NCI-H69 (cell line): ENCODE measurements around the gene FXYD6.

Experiments used
- DNase-seq: peaks from one replicate; lab custom pipeline; 2025; lab: John Stamatoyannopoulos, UW

FXYD6 gene

DNA sequence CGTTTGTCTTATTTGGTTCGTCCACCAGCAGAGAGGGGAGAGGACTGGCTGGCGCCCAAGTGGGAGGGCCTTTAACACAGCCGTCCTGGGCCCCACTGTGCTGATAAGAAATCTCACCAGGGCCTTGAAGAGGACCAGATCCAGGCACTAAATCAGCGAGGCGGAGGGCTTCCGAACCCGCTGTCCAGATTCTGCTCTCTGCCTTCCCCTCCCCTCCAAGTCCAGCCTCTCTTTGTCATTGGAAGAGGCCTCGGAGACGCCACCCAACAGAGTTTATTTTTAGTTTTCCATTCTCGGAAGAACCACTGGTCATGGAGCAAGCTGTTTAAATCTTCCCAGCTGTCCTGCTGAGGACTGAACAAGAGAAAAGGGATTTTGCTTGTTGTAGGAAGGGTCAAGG, 9.3 kb upstream of the FXYD6 start:
- DNase-seq, result no peak

DNA sequence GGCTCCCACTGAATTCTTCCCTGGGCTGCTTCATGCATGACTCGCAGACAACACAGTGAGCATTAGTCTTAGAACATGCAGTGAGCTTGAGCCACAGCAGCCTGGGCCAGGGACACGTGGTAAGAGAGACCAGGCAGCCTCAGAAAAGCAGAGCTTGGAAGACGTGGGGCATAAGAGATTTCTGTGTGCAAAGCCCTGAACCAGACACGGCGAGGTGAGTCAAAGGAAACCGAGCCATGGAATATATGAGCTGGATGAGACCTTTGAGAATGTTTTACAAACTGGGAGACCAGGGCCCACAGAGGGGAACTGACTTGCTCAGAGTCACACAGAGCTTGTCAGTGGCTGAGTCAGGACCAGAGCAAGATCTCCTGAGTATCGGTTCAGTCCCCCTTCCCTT, 8.5 kb upstream of the FXYD6 start:
- no peak for DNase-seq

DNA sequence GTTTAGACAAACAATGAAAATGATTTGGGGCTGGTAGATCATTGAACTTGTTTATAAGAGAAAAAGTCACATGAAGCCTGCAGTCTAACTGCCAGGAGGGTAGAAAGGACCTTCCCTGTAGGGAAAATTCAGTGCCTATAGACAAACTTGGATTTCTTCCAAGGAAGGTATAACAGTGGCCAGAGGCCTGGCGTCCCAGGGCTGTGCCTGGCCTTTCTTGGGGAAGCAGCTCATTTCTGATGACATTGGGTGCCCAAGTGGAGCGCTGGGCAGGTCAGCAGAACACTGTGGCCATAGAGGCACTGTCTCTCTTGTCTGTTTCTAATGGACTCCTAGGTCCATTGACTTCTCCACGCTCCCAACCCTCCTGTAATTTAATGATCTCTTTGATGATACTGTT, 6.6 kb upstream of the FXYD6 start:
- peak; percentile 82 for DNase-seq

DNA sequence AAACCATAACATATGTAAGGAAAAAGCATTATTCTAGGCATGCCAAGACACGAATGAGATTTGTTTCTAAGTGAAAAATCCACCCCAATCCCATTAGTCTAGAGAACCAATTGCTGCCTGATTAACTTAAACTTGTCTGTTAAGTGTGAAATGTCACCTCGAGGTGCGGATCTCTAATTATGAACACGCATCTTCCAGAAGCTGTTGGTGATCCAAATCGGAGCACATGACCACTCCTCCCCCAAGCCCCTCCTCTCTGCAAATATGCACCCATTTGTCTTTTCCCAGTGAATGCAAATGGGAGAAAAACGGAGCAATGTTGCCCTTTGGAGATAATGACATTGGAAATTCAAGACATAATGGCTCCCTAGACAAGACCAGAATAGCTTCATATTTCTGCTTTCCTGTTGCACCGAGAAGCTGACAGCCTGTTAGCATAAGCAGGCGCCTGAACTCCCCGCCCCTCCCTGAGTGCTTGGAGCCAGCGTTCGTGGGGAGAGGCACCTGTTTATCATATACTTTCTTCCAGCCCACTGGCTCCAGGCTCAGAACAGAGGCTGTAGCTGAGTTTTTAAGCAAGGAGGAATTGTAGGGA, 6.0 kb upstream of the FXYD6 start:
- peak; percentile 82 for DNase-seq

DNA sequence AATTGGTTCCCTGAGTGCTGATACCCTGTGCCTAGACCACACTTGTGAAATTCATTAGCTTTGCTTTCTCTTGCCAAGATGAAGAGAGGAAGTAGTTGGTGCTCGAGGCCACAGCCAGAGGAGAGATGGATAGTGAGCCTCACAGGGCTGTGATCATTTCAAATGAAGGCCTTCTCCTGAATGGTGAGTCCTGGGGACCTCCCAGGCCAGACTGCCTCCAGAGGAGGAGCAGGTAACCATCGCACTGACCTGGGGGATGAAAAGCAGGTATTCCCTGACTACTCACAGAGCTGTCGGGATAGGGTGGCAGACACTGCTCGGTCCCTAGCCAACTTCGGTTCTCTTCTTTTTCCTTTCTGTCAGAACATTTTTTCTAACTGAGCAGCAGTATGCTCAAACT, 4.8 kb upstream of the FXYD6 start:
- no peak for DNase-seq

DNA sequence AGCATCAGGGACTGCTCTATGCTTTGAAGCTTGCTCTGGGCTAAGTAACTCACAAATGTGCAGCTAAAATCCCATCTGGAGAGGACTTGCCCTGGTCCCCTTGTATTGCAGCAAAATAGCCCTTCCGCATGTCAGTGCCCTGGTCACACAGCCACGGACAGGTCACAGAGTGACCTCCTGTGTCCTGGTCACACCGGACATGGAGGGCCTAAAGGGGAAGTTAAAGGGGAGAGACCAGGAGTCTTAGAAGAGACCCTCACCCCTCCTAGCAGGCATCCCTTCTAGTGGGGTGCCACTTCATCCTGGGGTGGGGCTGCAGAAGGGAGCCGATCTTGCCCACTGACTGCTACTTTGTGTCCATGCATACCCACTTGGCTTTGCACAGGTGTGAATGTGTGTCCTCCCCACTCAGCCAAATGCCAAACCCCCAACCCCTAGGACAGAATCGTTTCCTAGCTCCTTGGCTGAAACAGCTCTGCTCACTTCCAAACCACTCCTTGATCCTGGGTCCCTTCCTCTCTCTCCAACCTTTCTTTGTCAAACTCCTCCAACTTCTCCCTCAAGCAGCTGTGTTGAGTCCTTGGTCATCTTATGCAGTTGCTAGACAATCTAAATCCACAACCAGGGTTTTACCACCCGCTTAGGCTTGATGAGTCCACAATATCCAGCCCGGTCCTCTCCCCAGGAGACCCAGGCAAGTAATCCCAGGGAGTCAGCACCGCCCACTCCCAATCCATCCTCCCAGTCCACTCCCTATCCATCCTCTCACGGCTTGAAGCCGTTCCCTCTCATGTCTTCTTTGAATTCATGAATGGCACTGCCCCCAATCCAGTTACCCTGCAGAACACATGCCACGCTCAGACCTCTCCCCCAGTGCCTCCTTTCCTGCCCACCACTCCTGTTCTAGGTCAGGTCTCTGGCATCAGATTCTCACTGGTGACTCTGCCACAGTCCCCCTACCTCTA, 3.3 kb upstream of the FXYD6 start:
- DNase-seq, result no peak

DNA sequence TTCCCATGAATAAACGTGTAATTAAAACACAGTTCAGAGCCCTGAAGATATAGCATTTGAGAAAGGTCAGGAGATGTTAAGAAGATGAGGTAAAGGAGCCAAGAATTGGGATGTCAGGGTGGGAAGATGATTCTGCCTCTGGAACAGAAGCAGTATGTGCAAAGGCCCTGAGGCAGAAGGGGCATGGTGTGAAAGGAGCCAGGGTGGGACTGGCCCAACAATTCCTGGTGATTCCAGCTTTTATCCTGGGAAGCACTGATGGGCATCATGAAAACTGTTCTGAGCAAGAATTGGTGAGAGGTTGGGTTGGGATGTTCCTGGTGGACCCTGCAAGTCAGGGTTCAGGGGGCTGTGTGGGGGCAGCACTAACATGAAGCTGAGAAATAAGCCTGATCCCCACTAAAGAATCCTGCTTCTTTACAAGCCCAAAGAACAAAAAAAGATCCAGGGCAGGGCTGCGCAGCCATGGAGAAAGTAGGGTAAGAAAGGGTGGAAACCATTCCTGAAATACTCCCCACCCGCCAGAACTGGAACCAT, 2.5 kb upstream of the FXYD6 start:
- DNase-seq, result no peak

DNA sequence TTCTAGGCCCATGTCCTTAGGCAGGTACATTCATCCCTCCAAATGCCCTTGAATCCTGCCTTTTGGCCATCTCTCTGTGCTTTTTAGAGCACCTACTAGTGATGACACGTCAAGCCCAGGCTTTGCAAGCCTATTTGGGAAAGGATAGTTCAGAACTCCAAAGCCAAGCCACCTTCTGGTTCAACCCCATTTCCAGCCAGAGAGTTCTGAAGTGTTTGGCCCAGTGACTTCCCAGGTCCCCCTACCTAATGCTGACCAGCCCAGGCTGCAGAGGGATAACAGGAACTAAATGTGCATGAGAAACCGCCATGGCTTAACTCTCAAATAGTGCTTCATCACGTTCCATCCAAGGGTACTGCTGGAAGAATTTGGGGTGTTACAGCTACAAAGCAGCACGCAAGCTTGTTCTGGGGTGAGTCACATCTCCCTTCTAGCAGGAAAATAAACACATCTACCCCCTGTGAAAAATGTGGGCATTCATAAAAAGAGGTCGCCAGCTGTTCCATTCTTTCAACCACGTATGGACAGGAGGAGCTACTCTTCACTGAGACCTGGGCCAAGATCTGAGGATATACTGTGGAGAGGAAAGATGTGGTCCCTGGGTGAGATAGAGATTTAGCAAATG, 2.0 kb upstream of the FXYD6 start:
- DNase-seq, result peak; percentile 38

DNA sequence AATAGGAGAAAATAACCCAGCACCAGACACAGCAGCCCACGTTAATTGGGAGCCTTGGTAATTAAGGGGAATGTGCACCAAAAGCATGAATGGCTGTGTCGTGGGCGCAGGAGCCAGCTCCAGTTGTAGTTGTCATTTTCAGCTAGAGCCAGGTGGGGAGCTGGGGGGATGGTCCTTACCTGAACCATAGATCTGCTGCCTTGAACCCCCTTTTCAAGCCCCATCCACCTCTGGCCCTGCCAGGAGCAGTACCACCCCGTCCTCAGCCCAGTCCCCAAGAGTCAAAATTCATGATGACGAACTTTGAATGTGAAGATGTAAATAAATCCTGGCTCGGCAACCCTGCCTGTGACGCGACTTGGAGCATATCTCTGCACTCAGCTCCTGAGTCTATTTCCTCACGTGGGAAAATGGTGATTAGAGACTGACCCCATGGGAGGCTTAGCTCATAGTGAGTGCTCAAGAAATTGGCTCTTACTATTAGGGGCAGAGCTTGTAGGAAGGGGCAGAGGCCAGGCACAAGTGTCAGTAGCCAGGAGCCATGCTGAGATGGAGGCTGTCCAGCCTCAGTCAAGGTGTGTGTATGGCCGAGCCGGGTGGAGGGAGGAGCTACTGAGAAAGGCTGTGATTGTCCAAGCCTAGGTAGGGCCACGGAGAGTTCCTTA, 794 bp upstream of the FXYD6 start:
- DNase-seq, result peak; percentile 59

DNA sequence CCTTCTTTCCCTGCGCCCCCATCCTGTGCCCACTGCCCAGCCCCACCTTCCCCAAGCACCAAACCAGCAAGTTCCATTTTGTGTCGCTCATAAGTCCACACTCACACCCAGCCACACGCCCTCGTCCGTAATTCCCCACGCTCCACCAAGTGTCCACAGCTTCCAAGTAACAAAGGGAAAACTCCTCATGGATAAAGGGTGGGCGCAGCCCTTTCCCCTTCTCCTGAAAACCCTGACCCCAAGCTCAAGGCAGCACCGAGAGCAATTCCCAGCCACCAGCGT, 458 bp downstream of the FXYD6 start:
- peak; percentile 68 for DNase-seq

DNA sequence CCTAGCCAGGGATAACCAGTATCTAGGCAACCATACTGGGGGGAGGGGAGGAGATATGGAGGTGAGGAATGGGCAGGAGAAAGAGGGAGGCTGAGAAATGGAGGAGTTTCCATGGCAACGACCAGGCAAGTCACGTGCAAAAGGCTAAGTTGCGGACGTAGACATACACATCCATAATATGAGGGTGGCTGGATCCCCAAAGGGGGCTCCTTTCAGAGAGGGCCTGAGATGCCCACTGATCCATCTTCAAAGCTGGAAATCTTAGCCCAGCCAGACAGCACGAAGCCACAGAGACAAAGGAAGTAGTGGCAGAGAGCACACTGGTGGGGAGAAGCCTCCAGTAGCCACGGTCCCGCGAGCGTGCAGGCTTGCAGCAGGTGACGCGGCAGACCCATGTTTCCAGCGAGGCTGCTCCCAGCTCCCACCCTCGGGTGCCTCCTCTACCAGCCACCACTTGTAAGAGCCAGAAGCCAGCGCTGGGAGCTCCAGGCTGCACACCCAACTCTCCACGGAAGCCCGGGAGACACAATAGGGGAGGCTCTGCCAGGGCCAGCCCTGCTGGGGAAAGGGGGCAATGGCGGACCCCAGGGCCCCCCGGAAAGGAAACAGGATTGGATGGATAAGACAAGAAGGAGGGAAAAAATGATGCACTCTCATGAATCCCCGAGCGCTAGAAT, 938 bp downstream of the FXYD6 start:
- DNase-seq, result peak; percentile 80

DNA sequence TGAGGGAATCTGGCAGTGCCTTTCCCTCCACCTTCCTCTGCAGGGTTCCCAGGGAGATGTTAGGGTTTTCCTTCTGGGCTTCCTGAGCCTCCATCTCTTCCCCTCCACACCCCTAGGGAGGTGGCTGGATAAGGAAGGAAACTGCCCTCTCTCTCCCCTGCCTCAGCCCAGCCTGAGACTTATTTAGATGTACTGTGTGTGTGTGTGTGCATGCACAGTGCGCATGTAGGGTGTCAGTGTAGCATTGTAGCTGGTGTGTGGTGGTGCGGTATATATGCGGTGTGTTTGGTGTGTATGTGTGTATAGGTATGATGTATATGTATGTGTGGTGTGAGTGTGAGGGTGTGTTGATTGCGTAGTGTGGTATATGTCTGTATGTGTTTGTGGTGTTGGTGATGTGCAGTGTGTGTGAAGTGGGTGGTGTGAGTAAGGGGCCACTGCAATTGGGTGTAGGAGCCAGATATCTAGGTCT, 1.5 kb downstream of the FXYD6 start:
- peak; percentile 70 for DNase-seq

DNA sequence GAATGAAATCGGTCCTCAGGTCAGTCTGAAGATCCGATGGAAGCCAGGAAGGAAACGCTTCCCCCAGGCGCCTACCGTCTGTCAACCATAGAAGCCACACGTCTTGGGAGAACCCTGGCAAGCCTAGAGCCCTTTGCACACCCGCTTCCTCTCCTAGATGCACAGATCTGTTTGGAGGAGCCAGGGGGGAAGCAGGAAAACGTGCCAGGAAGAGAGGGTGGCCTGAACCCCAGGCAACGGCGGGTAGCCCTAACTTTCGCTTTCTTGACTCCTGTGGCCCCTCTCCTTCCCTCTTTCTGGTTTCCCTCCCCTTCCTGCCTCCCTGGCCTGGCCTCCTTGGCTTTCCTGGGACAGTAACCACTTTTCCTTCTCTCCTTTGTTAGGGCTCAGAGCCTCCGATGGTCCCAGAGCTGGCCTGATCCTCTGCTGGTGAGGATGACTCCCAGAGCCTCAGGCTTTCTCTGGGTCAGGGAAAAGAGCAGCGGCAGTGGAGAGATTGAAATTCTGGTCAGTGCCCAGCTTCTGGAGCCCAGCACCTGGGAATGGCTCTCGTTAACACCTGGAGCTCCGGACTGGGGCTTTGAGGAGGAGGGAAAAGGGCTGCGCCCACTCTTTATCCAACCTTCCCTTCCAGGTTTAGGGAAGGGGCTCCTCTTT, 2.1 kb downstream of the FXYD6 start:
- peak; percentile 70 for DNase-seq

DNA sequence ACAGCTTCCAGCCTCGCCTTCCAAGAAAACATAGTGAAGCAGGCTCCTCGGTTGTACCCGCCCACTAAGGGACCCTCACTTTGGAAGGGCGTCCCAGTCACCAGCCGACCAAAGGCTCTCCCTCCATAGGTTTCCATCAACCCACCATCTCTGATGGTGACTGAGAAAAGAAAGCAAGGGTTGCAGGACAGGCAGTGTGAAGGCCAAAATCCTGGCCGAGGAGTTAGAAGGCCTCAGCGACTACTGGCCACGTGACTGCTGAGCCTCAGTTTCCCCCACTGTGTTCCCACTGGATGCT, 2.7 kb downstream of the FXYD6 start:
- no peak for DNase-seq

DNA sequence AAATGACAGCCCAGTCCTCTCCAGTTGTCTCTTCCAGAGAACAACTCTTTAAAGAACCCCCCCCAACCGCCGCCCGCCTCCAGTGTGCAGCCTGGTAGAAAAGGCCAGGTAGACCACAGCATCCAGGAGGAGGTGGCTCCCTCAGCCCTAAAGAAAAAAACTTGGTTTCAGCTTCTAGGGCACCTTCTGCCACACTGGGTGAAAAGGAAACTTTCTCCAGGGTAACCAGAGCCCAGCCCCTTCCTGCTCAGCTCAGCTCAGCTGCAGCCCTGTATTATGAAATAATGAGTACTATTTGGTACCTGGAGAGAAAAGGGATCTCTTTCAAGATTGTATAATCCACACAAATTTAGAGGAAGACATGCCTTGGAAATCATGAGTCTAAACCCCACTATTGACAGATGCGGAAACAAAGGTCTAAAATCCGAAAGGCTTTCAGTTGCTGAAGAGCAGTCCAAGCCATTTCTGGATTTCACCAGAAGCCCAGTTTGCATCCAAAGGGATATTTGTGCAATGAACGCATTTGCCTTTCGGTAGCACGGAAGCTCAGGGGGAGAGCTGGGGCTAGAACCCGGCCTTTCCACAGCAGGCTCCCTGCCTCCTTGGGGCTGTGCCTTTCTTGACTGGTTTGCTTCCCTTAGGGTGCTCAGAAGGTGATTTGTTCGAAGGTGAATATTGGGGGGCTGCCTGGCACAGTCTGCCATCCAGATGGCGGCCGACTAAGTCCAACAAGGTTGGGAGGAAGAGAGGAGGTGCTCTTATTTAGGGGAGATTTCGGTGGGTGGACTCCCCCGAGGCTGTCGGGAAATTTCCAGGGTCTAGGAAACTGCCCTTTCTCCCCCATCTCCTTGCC, 3.3 kb downstream of the FXYD6 start:
- peak; percentile 23 for DNase-seq

DNA sequence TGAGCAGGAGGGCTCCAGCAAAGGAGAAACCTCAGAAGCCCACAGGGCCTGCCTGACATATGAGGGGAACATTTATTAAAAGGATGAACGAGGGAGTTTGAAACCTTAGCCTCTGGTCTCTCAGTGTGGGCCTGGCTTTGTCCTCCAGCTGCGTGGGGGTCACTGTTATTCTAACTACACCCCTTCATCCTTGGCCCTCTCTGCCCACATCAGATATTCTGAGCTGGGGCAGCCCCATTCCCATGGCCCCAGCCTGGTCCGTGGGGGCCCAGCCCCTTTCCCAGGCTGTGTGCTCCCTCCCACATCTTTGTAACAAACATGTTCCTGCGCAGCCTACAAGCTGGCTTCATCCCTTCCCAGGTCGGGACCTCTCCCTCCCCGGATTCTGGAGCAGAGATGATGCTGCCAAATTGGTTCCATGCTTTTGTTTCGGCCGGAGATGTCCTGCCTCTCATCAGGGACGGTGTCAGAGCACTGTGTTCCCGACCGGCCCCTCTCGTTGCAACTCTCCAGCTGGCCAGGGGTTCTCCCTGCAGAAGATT, 4.0 kb downstream of the FXYD6 start:
- no peak for DNase-seq

DNA sequence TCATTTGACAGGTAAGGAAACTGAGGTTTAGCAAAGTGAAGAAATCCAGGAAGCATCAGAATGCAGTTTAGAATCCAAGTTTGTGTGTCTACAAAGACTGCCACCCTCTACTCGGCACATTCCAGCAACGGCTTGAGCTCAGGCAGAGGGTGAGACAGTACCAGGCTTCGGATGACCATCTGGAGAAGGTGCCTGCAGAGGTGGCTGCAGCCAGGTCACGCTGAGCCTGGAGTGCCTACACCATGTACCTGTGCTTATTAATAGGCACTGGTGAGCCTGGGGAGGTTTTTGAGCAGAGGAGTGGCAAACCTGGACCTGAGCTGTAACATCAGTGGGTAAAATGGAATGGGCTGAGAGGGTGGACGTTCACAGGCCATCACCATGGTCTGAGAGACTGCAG, 4.7 kb downstream of the FXYD6 start:
- no peak for DNase-seq

DNA sequence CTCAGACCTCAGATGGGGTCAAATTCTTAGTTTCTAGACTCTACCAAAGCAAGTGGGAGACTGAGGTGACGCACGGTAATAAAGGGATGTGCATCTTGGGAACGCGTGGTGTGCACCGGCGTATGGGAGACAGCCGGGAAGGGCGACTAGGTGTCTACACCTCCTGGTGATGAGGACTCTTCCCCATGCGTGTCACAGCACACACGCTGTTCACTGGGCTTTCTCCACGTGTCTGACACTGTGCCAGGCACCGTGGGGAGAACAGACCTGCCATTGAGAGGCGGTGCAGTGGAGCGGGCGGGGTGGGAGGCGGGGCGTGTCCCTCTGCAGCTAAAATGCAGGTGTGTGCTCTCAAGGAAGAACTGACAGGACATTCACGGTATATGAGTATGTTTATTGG, 5.3 kb downstream of the FXYD6 start:
- peak; percentile 69 for DNase-seq

DNA sequence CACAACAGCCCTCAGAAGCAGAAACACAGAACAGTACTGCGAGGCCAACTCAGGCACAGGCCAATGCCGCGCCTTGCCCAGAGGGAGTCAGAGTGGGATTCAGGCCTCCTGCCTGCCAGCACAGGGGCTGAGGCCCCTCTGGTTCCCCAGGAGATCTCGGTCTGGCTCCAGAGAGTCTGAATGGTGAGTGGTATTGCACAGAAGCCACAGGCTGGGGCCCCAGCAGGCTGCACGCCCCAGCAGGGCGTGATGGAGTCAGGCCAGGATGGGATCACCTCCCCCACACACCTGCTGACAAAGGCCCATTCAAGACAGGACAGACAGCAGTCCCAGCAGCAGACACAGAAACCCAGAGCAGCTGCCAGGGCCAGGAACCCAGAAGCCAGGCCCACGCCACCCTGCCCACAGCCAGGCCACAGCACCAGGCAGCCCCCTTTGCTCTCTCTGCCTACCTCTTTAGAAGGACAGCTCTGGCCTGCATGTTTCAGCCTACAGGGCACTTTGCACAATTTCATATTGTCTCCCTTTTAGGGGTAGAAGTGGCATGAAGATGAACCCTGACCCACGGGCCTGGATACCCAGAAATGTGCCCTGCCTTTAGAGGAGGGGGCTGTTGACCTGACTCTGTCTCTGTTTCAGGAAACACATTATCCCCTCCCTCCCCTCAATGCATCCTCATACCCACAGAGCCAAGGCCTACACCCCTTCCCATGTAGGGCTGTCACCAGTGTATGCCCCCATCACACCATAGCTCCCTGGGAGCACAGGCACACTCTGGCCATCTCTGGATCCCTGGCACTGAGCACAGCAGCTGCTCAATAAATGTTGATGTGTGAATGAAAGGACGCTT, 6.1 kb downstream of the FXYD6 start:
- DNase-seq, result peak; percentile 92
